ENCODE results near the gene ARHGEF10L. TPM values are rescaled to one million over a fixed set of nuclear protein-coding genes. Genes with fewer than 3 reads are reported as not detected.

The ARHGEF10L gene
- 5.7 to 7.8 TPM (median 6.8 TPM) in 5 replicates for total RNA-seq (2022; extraction: Qiagen RNA extraction; ENCODE audit: low read depth)

GRCh38 chr1:17539477-17540254 lies at the start of gene ARHGEF10L:
ARHGEF10L (plus strand) TSS chr1:17539698; CDS start chr1:17580596, 40,898 bp downstream.

Other genes with a start within 250 kb of the ARHGEF10L start
- 0.09 TPM in 1 of 5 replicates, not detected in the others for gene PADI4, start 231.5 kb upstream of the ARHGEF10L start, total RNA-seq (2022; extraction: Qiagen RNA extraction; ENCODE audit: low read depth)
- gene PADI6, start 167.5 kb upstream of the ARHGEF10L start, total RNA-seq (2022; extraction: Qiagen RNA extraction; ENCODE audit: low read depth) = not detected in 5 replicates
- 63.1 to 76.0 TPM (median 73.7 TPM) in 5 replicates for gene RCC2, start 100.0 kb upstream of the ARHGEF10L start, total RNA-seq (2022; extraction: Qiagen RNA extraction; ENCODE audit: low read depth)
- 1.7 to 2.0 TPM (median 1.8 TPM) in 5 replicates for gene ACTL8, start 215.6 kb downstream of the ARHGEF10L start, total RNA-seq (2022; extraction: Qiagen RNA extraction; ENCODE audit: low read depth)

Measured in A549 treated with DMSO at 1 μM for 4 hours (cell line).